HG03175 (cell line): ENCODE measurements around the gene ZNF512B.
"Not testable (repeated sequence)": the region's sequence is repeated elsewhere in the genome, so short reads cannot be mapped to it uniquely, and the experiment has no call there.

Source experiments
- ATAC-seq: cut with Tn5 transposase; IDR thresholded peaks from one replicate; pipeline ENCODE4 v1.9.1; 2021; ENCODE audit warnings: mild to moderate bottlenecking, moderate library complexity; ENCODE audit not compliant: unreplicated experiment

ZNF512B gene

GRCh38 chr20:63969838-63970713 lies at the start of gene ZNF512B:
ZNF512B (minus strand) TSS chr20:63969930; CDS start chr20:63967950, 1,980 bp downstream.
- ATAC-seq = no peak

- ATAC-seq = no peak
These were observed 45.9 kb upstream of the ZNF512B start for GRCh38 chr20:64015635-64016034.

- ATAC-seq = not testable (repeated sequence)
These were observed 42.8 kb upstream of the ZNF512B start for GRCh38 chr20:64012385-64013154.

- ATAC-seq = no peak
These were observed 41.6 kb upstream of the ZNF512B start for GRCh38 chr20:64011366-64011779.

GRCh38 chr20:64010711-64011237 lies 41.0 kb upstream of the ZNF512B start:
- ATAC-seq = no peak

GRCh38 chr20:64009811-64010387 lies 40.2 kb upstream of the ZNF512B start:
- ATAC-seq = no peak

- no peak for ATAC-seq
These were observed 37.2 kb upstream of the ZNF512B start for GRCh38 chr20:64006902-64007301.

- no peak for ATAC-seq
These were observed 36.8 kb upstream of the ZNF512B start for GRCh38 chr20:64006490-64006889.

GRCh38 chr20:64005394-64005793 lies 35.7 kb upstream of the ZNF512B start:
- ATAC-seq = no peak

- ATAC-seq = no peak
These were observed 34.4 kb upstream of the ZNF512B start for GRCh38 chr20:64003960-64004725.

- ATAC-seq = no peak
These were observed 31.9 kb upstream of the ZNF512B start for GRCh38 chr20:64001607-64002011.

GRCh38 chr20:64000906-64001305 lies 31.2 kb upstream of the ZNF512B start:
- ATAC-seq = no peak

GRCh38 chr20:63982937-63983336 lies 13.2 kb upstream of the ZNF512B start:
- no peak for ATAC-seq

- ATAC-seq = peak; percentile 59
These were observed 11.3 kb upstream of the ZNF512B start, which contains the start of gene PRPF6 for GRCh38 chr20:63980806-63981728. PRPF6 (plus strand) TSS chr20:63981132; CDS start chr20:63981246, 114 bp downstream.

GRCh38 chr20:63980317-63980805 lies 10.6 kb upstream of the ZNF512B start:
- peak; percentile 8 for ATAC-seq

- peak; percentile 24 for ATAC-seq
These were observed 10.0 kb upstream of the ZNF512B start, which contains the start of gene SAMD10 for GRCh38 chr20:63979557-63980316. SAMD10 (minus strand) TSS chr20:63979642; CDS start chr20:63979467, 175 bp downstream.

GRCh38 chr20:63979229-63979556 lies 9.5 kb upstream of the ZNF512B start:
- ATAC-seq = no peak
